HG02798 (cell line): ENCODE data around the gene SPAG16.

ENCODE experiments used
- ATAC-seq: cut with Tn5 transposase; IDR thresholded peaks from one replicate; pipeline ENCODE4 v1.9.1; 2021; ENCODE audit warnings: mild to moderate bottlenecking; ENCODE audit not compliant: unreplicated experiment, poor library complexity

Gene SPAG16

GRCh38 chr2:214395040-214395439, 1110.8 kb downstream of the SPAG16 start:
- no peak for ATAC-seq

- ATAC-seq: no peak
Observed at GRCh38 chr2:214401580-214401979, 1117.3 kb downstream of the SPAG16 start.

GRCh38 chr2:214410128-214410775, 1126.0 kb downstream of the SPAG16 start:
- no peak for ATAC-seq

GRCh38 chr2:214410918-214411554, 1126.8 kb downstream of the SPAG16 start, which contains the start of gene VWC2L:
Gene VWC2L (plus strand): TSS chr2:214411054. CDS start chr2:214414194, 3,140 bp downstream.
- peak; percentile 64 for ATAC-seq

- ATAC-seq: no peak
Observed at GRCh38 chr2:214412679-214413078, 1128.4 kb downstream of the SPAG16 start.

GRCh38 chr2:214436470-214436869, 1152.2 kb downstream of the SPAG16 start:
- ATAC-seq: no peak

GRCh38 chr2:214450118-214450894, 1166.0 kb downstream of the SPAG16 start:
- no peak for ATAC-seq

GRCh38 chr2:214451516-214452275, 1167.4 kb downstream of the SPAG16 start:
- no peak for ATAC-seq
